GM18511 (cell line): ENCODE data around the gene OR5T3.
"Not testable (repeated sequence)": the region's sequence is repeated elsewhere in the genome, so short reads cannot be mapped to it uniquely, and the experiment has no call there.

Experiments
- ATAC-seq: cut with Tn5 transposase; IDR thresholded peaks from one replicate; pipeline ENCODE4 v1.9.1; 2021; ENCODE audit warnings: mild to moderate bottlenecking, moderate library complexity; ENCODE audit not compliant: unreplicated experiment

Gene OR5T3

DNA sequence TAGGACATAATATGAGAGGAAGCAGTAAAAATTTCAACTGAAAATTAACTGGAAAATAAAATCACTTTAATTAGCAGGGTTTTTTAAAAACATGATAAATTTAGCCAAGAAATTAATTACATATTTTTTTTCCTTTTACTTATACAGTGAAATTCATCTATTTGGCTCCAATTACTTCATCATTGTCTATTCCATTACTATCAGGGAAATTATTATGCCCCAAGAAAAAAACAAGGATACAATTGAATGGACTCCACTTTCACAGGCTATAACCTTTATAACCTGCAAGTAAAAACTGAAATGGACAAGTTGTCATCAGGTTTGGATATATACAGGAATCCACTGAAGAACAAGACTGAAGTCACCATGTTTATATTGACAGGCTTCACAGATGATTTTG, at the start of gene OR5T3:
OR5T3 (plus strand) TSS at position 301 of the 400 bp plus-strand sequence; CDS start at position 301, 0 bp downstream.
- no peak for ATAC-seq

GRCh38 chr11:56207790-56208189, 44.3 kb upstream of the OR5T3 start:
- ATAC-seq, result no peak

DNA sequence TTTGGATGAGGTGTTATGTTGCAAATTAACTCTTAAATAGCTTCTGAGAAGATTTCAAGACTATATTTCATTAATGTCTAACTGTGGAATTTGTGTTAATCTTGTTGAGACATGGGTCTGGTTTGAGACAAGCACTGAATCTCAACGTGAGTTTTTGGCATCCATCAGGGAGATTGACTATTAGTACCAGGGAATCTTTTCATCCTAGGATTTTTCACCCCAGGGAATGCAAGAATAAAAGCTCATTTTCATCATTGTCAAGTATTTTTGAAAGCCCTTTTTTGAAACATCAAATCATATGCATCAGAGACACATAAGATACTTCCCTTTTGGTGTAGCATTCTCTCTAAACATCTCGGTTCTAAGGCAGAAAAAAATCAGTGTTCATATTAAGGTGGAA, 37.5 kb upstream of the OR5T3 start:
- no peak for ATAC-seq

DNA sequence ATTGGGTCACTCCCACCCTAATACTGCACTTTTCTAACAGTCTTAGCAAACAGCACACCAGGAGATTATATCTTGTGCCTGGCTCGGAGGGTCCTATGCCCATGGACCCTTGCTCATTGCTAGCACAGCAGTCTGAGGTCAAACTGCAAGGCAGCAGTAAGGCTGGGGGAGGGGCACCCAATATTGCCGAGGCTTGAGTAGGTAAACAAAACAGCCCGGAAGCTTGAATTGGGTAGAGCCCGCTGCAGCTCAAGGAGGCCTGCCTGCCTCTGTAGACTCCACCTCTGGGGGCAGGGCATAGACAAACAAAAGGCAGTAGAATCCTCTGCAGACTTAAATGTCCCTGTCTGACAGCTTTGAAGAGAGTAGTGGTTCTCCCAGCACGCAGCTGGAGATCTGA, 32.3 kb upstream of the OR5T3 start:
- not testable (repeated sequence) for ATAC-seq

- ATAC-seq, result no peak
Measured at GRCh38 chr11:56234155-56234554, 17.9 kb upstream of the OR5T3 start, which contains the start of gene OR5T2. TSS of gene OR5T2 (minus strand) at chr11:56234255. CDS start at chr11:56233062, 1,193 bp downstream.

DNA sequence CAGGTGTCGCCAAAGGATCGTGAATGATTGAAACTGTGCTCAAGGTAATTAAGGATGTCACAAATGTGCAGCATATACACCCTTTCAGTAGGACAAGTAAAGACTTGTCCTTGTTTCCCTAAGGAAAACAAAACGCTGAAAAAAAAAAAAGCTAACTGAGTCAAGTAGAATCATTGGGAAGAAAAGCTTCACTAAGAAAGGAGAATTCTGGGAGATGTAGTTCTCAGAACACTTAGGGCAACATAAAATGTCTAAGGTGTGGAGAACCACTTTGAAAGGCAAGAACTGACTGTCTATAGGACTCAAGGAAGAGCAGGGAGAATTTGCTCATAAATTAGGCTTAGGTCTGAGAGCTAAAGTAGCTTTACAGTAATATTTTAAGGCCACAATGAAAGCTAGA, 19.0 kb downstream of the OR5T3 start:
- ATAC-seq, result no peak

DNA sequence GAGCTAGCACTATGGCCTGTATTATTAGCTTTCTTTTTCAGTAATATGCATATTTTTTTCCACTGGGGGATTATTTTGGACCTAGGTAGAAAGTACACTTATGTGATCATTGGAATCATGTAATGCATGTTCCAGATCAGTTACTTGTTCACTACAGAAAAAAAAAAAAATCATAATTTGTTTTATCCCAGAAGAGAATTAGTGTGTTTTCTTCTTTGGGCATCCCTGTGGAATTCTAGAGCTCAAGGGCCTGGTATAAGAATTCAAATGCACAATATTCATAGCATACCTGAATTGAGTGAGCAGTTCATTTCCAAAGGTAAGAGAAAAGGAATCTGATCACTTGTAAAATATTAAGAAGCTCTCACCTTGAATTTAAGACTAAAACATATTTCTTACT, 21.8 kb downstream of the OR5T3 start, which contains the start of gene OR5T1:
OR5T1 (plus strand) TSS at position 301 of the 400 bp plus-strand sequence. CDS start 1,485 bp downstream, outside the sequence.
- ATAC-seq, result no peak

- no peak for ATAC-seq
Measured at GRCh38 chr11:56292154-56292553, 40.1 kb downstream of the OR5T3 start, which contains the start of gene OR8H1. TSS of gene OR8H1 (minus strand) at chr11:56292254. CDS start at chr11:56291062, 1,192 bp downstream.

GRCh38 chr11:56296898-56297297, 44.8 kb downstream of the OR5T3 start:
- ATAC-seq, result no peak
